ENCODE data around the gene ATF5. TPM values are rescaled to one million over a fixed set of nuclear protein-coding genes. Genes with fewer than 3 reads are reported as not detected.

The ATF5 gene
- total RNA-seq, 1 donor from 2014 or later: 30.0 TPM

DNA sequence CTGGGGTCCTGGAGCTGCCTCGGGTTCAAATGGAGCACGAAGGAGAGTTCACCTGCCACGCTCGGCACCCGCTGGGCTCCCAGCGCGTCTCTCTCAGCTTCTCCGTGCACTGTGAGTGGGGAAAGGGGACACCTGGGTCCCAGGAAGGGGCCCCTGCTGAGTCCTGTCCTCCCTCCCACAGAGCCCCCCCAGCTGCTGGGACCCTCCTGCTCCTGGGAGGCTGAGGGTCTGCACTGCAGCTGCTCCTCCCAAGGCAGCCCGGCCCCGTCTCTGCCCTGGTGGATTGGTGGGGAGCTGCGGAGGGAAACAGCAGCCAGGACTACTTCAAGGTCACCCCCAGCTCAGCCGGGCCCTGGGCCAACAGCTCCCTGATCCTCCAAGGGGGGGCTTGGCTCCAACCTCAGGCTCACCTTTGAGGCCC lies 43.0 kb downstream of the ATF5 start:
- no peak for DNase-seq (ENCODE audit: extremely low read depth, low read depth, low spot score)

DNA sequence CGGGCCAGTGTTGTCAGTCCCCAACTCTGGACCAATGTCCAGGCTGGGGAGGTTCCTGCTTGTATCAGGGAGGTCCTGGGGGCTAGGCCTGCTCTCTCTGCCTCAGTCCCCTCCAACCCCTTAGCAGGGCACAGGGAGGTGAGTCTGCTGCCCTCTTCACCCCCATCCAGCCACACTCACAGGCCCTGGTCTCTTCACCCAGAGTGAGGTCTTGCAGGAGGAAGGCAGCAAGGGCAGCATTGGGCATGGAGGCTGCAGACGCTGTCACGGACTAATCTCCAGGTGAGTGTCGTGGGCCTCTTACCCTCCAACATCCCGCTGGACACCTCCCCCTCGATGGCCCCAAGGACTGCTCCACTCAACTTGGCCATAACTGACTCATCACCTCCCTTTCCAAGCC lies 43.8 kb downstream of the ATF5 start:
- DNase-seq (ENCODE audit: extremely low read depth, low read depth, low spot score): no peak

DNA sequence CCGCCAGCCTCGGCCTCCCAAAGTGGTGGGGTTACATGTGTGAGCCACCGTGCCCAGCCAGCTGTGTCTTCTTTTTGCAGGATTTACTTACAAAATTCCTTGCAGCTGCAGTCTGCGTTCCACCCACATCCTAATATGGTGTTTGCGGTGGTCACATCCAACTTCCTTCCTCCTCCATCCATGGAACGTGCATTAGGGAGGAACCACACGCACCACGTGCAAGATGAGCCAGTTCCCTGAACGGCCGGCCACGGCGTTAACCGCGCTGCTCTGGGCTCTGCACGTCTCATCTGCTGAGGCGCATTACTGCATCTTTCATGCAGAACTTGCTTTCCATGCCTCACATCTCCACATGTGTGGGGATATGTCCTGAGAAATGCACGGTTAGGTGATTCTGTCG lies 45.0 kb downstream of the ATF5 start:
- DNase-seq (ENCODE audit: extremely low read depth, low read depth, low spot score): no peak

DNA sequence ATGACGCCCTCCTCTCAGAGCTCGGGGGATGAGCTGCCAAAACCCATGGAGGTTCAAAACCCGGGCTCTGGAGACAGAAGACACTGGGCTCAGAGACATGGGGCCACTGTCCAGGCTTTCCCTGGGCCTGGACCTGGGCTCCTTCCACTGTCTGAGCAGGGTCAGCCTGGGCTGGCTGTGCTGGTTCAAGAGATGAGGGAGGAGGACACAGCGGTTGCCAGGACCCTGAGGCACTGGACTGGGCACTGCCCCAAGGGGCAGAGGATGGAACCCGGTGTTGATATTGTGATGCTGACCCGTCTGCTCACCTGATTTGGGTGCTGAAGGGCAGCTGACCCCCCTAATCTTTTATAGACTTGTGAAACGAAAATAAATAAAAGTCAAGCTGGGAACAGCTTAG lies 46.0 kb downstream of the ATF5 start:
- no peak for DNase-seq (ENCODE audit: extremely low read depth, low read depth, low spot score)

DNA sequence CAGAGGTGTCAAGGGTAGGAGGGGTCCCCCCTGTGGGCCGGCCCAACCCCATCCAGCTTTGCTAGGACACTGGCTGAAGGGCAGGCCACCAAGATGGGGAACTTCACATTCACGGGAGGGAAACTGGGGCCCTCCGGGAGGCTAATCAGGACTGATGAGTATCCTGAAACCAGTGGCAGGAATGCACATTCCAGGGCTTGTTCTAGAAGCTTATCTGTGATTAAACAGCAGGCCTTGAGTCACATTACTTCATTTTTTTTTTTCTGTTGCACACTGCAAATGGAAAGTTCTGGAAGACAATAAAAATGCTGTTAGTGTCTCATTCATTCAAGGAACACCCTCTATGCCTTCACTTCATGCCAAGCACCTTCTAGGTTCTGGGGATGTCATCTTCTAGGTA lies 47.5 kb downstream of the ATF5 start:
- no peak for DNase-seq (ENCODE audit: extremely low read depth, low read depth, low spot score)

DNA sequence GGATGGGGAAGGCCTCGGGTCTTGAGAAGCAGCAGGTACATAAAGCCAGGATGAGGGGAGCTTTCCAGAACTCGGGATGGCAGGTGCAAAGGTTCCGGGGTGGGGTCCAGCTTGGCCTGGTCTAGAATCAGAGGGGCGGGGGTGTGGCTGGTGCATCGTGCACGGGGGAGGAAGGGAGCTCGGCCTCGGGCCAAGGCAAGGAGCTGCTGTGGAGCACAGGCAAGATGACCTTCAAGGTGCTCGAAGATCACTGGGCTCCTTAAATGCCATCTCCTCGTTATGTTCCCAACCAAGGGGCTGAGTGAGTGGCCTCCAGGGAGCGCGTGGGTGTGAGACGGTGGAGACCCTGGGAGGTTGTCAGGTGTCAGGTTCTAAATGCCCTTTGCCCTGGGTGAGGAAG lies 48.1 kb downstream of the ATF5 start:
- DNase-seq (ENCODE audit: extremely low read depth, low read depth, low spot score): no peak

DNA sequence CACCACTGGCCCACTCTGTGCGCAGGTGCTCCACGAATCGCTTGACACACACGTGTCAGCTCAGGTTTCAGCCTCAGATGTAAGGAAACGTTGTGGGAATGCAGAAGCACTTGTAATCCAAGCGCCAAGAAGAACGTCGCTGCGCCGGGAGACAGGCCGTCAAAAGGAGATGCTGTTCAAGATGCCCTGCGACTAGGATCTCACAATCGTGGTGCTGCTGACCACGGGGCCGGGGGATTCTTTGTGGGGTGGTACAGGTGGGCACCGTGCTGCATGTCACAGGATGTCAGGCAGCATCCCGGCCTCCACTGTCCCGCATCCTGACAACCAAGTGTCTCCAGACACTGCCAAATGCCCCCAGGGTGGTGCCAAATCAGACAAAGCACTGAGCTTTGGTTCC lies 48.9 kb downstream of the ATF5 start:
- DNase-seq (ENCODE audit: extremely low read depth, low read depth, low spot score): no peak

DNA sequence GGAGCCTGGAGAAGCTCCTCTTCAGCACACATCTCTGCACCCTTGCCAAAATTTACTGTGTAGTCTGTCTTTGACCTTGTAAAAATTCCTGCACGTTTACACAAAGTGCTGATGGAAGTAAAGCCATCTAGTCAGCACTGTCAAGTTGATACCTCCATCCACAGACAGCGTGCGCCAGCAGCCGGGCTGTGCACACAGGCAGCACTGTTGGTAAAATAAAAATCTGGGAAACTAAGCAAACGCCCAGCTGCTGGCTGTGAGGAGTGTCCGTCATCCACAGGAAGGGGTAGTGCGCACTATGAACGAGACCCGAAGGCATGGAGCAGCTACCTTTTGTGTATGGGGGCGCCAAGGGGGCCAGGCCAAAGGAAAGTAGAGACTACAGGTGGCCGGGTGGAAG lies 49.3 kb downstream of the ATF5 start:
- DNase-seq (ENCODE audit: extremely low read depth, low read depth, low spot score): no peak

DNA sequence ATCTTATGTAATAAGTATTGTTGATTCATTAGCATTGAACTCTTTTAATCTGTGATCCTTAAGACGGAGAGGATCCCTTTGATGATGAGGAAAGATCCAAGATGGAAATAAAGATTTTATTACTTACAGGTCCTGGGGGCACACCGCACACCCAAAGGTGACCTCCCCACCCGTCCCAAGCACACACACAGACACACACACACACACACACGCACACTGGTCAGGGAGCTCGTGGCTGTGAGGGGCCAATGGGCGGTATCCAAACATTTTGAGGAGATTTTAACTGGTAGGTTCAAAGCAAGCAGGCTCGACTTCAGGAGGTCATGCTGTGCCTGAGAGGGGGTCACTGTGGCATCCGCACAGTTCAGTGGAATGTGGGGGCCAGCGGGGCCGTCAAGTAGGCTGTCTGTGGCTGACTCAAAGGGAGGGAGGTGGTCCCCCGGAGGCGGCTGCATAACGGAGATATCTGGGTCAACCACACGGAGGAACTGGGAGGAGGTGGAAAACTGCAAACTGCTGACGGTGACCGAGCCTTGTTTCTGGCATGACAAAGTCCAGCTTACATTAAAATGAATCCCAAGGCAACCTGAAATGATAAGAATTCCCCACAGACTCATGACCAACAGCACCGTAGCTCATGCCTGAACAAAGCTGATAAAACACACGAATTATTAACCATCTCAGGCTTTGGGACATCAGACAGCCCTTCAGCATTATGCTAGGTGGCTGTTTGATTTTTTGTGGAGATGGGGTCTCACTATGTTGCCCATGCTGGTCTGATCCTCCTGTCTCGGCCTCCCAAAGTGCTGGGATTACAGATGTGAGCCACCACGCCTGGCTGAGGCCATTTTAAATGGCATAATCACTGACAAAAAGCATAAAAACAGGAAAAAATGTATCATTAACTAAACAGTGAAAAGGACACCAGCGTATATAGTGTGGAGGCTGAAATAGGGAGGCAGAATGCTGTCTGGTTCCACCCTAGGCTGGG lies 52.9 kb downstream of the ATF5 start:
- DNase-seq (ENCODE audit: extremely low read depth, low read depth, low spot score): no peak

Other genes starting within 250 kb of the ATF5 start
- 1.5 and 1.8 TPM in 2 replicates for gene ADM5, start 239.6 kb upstream of the ATF5 start, total RNA-seq
- 18.6 and 28.4 TPM in 2 replicates for gene CPT1C, start 238.1 kb upstream of the ATF5 start, total RNA-seq
- not detected in 2 replicates for gene TSKS, start 165.9 kb upstream of the ATF5 start, total RNA-seq
- 146 and 147 TPM in 2 replicates for gene AP2A1, start 162.2 kb upstream of the ATF5 start, total RNA-seq
- gene FUZ, start 115.9 kb upstream of the ATF5 start, total RNA-seq: 10.0 and 14.5 TPM in 2 replicates
- 35.3 and 47.6 TPM in 2 replicates for gene MED25, start 110.9 kb upstream of the ATF5 start, total RNA-seq
- 88.0 and 137 TPM in 2 replicates for gene PTOV1, start 78.0 kb upstream of the ATF5 start, total RNA-seq
- gene PNKP, start 61.6 kb upstream of the ATF5 start, total RNA-seq: 68.3 and 81.3 TPM in 2 replicates
- 39.6 and 44.9 TPM in 2 replicates for gene AKT1S1, start 51.9 kb upstream of the ATF5 start, total RNA-seq
- gene TBC1D17, start 51.5 kb upstream of the ATF5 start, total RNA-seq: 27.3 and 35.6 TPM in 2 replicates
- 20.4 and 20.6 TPM in 2 replicates for gene IL4I1, start 32.3 kb upstream of the ATF5 start, total RNA-seq
- 56.9 and 73.3 TPM in 2 replicates for gene NUP62, start 299 bp downstream of the ATF5 start, total RNA-seq
- 0.06 TPM in 1 of 2 replicates, not detected in the other for gene SIGLEC11, start 32.0 kb downstream of the ATF5 start, total RNA-seq
- 26.4 and 36.6 TPM in 2 replicates for gene VRK3, start 96.2 kb downstream of the ATF5 start, total RNA-seq
- gene ZNF473, start 96.8 kb downstream of the ATF5 start, total RNA-seq: 6.3 and 9.4 TPM in 2 replicates
- not detected in 2 replicates for gene IZUMO2, start 234.1 kb downstream of the ATF5 start, total RNA-seq